Activated CD8-positive, alpha-beta memory T cell treated with anti-CD3 and anti-CD28 coated beads for 48 hours (primary cell): ENCODE results near the gene TTN.
"Not testable (repeated sequence)": the region's sequence is repeated elsewhere in the genome, so short reads cannot be mapped to it uniquely, and the experiment has no call there.

Experiments
- DNase-seq, 3 experiments: peaks; one replicate each; pipeline ENCODE4 v3.0.0-alpha.2; 2020; ENCODE audit warnings: low read depth in 2 of 3, low spot score in 2 of 3

The TTN gene

DNA sequence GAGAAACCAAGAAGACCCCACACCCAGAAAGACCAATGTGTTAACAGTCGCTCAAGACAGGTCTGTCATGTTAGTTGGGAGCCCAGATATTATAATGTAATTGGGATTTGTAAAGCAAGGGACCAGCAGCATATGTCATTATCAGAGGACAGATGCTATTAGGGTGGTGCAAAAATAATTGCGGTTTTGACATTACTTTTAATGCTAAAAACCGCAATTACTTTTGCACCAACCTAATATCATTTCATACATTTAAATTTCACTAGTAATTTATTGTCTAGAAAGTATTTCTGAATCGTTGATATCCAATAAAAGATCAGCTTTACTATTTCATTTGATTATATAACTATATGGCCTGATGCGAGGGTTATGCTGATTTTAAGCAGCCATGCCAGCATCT, 131.2 kb downstream of the TTN start:
- no peak for DNase-seq

DNA sequence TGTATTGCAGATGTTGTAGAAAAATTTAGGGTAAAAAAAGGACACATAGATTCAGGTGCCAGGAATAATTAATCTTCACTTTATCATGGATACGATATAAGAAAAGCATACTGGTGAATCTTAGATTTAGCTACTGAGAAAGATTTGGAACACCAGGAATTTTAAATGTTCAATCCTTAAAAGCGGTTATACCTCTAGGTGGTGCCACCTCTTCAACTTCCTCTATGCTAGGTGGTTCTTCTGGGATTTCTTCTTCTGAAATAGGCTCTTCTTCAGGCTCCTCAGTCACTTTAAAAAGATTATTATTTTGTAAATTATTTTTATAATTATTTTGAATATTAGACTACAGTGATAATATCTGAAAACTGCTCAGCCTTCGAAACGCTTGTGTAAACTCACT, 133.1 kb downstream of the TTN start:
- no peak for DNase-seq

DNA sequence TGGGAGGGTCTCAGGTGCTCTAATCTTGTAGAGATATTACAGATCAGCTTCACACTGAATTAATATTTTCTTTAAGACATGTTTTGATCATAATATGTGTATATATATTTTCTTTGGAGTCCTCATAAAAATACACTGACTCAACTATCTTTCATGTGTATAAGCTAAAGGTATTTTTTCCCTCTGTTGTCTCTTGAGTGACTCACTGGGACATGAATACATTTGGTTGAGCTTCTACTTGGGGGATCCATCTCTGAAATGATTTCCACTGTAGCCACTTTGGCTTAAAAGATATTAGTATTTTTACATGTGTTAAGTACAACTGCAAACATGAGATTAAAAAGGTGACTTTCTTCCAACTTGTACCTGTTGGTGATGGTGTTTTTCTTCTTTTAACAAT, 140.8 kb downstream of the TTN start:
- DNase-seq, result no peak

DNA sequence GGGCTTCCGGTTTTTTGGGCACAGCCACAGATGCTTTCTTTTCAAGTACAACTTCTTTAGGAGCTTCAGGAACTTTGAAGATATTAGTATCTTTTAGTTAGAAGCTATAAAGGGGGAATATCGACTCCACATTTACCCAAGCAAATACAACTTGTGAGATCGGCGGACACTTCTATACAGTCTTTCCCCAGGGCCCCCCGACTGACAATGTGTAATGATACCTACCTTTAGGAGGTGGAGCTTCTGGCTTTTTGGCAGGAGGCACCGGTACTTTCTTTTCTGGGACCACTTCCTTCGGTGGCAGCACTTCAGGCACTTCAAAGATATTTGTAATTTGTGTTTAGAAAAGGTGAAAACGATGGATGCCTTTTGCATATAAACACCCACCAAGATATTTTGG, 148.7 kb downstream of the TTN start:
- DNase-seq, result not testable (repeated sequence)

DNA sequence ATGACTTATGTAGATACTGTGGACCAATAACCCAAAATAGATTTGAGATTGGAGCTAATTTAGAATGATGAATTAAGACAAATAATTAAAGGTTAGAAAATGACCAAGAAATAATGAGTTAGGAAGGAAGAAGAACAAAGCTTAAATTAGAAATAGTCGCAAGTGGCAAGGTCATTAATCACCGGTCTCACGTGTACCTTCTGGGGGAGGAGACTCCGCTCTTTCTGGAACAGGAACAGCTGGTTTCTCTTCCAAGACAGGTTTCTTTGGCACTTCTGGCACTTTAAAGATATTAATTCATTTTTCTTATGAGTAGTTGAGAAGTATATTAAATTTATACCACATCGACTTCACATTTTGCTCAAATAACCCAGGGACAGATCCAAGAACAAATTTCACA, 156.7 kb downstream of the TTN start:
- DNase-seq, result no peak

DNA sequence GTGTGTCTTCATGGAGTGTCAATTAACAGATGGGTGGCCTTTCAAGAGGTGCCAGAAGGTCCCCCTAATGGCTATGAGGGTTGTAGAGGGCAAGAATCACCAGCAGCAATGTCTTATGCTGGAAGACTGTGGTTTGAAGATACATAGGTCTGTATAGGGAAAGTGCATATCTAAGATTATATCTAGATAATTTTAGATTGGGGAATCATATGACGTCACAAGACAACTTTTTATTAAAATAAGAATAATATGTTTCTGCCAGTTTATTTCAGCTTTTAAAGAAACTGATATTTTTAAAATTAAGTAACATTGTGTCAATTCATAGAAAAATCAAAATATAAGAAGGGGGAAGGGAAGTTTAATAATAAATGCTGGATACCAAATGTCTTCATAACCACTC, 162.3 kb downstream of the TTN start:
- DNase-seq, result no peak

DNA sequence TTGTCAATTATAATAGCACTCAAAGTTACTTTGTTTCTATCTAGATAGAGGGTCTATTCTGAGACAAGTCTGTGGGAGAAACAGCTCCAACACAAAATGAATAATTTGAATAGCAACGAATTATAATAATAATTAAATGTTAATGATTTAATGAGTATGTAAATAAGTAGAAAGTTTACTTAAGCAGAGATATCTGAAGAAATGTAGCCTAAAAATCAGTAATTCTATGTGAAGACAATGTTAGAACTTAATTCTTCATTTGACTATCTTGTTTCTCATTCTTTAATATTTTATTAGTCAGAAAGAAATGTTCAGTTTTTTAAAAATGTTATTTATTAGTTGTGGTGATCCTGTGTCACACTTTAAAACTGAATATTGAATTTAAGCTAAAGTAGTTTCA, 165.7 kb downstream of the TTN start:
- no peak for DNase-seq

DNA sequence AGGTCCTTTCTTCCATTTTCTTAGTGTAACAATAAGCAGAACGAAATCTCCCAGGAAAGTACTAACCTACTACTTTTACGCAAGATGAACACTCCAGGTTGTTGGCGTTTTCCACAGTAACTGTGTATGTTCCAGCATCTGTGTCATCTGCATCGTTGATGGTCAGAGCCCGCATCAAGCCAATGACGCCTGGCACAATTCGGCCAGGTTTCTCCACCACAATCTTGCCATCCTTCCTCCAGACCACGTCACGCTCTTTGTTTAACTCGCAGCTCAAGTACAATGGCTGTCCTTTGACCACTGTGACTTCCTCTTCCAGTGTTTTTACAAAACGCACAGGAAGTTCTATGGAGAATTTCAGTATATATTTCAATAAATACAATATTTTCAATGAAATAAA, 171.3 kb downstream of the TTN start:
- DNase-seq, result no peak

DNA sequence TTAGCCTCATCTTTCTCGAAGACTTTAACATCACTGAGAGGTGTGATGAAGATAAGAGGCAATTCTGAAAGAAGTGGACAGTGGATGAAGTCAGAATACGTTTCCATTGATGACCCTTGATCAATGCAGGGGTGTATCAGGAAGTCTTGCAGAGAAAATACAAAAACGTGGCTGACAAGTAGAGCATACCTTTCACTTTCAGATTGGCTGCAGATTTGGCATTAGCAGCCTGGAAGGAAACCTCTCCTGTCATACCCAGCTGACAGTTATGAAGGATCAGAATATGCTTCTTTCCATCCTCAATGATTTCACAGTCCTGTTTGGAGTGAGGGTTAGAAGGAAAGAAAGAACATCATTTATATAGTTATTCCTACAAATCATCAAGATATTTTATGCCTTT, 174.5 kb downstream of the TTN start:
- DNase-seq, result no peak

DNA sequence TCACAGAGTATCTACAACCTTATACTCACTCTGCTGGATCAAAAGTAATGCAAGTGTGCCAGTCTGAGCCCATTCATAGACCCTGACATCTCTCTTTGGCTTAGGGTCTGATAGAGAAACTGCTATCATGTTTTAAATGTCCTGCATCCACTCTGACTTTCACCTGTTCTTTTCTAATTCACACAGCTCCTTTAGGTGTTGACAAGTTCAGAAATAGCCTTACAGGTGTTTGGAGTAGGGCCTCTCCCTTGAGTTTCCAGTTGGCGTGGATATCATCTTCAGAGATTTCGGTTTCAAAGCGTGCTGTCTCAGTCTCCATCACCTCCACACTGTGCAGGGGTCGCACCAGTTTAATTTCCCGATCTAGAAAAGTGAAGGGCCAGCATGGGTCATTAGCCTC, 176.6 kb downstream of the TTN start:
- DNase-seq, result no peak

DNA sequence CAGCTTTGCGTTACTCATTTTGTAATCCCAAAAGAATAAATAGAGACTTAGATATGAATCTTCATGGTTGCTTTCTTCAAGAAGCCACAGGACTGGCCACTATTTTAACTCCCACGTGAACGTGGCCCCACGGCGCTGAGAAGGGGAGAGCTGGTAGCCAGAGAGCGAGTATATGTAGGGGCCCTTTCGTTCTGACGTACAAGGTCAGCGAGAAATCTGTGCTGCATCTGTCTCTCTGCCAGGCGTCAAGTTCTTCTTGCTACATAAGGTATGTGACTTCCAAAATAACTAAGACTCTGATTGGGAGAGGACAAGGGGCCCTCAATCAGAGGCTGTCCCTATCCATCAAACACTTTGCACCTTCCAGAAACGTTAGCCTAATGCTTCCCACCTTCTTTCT, 177.8 kb downstream of the TTN start:
- DNase-seq, result no peak

DNA sequence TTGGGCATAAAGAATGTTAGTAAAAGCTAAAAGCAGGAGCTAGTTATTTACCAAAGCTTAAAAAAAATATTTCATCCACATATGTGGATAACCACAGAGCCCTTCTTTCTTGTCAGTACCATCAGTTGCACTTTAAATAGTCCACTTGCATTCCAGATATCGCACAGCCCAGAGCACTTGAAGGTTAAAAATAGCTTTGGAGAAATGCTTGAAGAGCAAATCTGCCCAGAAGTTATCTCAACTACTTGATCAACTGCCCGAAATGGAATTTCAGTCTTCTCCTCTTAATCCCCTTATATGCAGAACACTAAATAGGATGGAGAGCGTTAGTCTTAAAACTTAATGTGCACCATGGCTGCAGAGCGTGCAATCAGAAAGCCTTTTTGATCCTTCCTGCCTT, 178.6 kb downstream of the TTN start:
- no peak for DNase-seq

DNA sequence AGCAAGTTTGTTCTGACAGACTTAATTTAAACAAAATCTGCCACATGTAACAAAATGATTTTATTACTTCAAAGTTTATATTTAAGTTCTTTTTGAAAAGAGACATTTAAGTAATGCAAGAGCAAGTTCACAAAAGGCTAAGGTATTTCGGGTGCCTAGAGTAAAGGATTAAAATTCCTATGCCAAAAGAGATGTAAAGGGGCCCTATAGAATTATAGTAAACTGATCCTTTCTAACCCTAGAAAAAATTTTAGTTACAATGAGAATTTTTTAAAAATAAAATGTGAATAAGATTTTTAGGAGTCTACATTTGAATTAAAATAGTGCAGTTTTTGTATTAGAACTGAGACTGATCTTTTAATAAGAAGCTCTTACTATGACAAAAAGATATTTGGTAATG, 179.8 kb downstream of the TTN start:
- no peak for DNase-seq

DNA sequence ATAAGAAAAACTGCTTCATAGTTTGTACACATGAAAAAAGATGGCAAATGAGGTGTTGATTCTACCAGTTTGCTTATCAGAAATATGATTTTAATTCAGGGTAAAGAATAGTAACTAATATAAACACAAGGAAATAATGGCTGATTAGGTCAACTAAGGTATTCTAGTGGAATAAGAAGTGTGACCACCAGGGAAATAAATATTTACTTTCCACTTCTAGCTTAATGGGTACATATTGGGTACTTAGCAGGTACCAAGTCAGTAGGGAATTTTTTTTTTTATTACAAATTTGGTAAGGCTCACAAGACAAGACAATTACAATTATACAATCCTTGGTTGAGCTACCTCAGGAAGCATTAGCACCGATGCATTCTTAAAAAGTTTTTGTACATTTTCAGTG, 191.3 kb downstream of the TTN start:
- DNase-seq, result no peak

DNA sequence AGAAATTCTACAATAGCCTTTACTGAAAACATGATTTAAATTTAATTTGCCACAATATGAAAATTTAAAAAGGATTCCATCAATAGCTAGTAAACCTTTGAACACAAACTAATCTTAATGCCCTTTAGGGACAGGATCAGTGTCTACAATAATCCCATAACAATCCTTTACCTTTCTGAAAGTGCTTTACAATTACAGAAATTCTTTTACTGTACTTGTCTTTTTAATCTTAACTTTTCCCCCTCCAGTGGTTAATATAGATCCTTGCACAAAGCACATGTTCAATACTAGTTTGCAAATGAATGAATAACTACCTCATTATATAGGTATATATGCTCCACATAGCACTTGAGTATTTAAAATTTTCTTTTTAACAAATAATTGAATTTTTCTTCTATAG, 204.3 kb downstream of the TTN start:
- DNase-seq, result no peak

DNA sequence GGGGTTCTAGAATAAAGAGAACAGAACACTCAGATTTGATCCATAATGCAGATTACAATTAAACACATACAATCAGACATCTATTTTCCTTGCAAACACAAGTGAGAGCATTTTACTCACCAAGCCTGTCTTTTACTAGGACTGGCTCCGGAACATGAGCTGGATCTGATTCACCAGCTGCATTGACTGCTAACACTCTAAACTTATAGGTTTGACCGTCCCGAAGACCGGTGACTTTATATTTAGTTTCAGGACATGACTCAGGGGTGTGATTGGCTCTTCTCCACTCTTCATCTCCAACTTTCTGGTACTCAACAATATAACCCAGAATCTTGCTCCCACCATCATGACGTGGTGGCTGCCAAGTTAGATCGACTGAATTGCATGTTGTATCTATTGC, 214.6 kb downstream of the TTN start:
- no peak for DNase-seq

DNA sequence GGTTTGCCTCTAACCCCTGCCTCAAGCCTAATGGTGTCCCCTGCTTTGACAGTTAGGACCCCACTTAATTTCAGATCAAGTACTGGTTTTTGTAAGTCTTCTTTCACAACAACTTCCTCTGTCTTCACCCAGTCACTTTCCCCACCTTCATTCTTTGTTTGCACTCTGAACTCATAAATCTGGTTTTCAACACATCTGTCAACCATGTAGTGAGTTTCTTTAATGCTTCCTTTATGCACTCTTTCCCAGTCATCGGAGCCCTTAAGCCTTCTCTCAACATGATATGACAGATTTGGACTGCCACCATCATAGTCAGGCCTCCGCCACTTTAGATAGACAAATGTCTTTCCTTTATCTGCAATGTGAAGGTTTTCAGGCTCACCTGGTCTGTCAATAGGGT, 217.9 kb downstream of the TTN start:
- DNase-seq, result no peak

DNA sequence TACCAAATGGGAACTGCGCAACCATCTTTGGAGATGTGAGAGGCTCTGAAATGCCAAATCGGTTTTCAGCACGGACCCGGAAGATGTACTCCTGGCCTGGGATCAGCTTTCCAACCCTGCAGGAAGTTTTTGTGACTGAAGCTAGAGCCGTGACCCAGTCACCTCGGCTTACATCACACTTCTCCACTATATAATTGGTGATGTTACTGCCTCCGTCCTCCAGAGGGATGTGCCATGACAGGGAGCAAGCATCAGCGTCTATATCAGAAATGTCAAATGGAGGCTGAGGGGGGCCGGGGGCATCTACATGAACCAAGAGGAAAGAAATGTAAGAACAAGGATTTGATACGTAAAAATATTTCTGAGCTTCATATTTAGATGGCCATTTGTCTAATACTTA, 222.6 kb downstream of the TTN start:
- no peak for DNase-seq

DNA sequence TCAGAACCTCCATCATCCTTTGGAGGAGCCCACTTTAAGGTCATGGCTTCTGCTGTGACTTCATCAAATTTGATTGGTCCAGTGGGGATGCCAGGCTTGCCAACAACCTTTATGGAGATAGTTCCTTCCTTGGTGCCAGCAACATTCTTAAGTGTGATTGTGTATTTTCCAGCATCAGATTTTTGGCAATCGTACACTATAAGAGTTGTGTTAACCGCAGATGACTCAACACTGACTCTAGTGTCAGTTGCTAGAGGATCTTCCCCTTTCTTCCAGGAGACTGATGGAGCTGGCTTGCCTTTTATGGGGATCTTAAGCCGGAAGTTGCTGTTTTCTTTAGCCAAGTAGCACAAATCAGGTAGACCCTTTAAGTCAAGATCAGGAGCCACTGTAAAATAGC, 228.2 kb downstream of the TTN start:
- no peak for DNase-seq

DNA sequence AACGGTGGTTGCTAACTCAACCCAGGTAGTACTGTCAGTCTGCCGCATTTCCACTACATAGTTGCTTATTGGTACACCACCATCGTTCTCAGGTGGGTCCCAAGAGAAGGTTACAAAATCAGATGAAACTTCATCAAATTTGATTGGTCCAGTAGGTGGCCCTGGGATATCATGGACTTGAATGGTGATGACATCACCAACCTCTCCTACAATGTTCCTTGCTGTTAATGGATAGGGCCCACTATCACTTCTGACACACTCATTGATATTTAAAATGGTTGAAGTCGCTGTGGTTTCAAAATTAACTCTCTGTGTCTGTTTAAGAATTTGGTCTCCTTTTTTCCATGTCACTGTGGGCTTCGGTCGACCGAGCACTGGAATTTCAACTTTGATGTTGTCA, 232.4 kb downstream of the TTN start:
- no peak for DNase-seq

DNA sequence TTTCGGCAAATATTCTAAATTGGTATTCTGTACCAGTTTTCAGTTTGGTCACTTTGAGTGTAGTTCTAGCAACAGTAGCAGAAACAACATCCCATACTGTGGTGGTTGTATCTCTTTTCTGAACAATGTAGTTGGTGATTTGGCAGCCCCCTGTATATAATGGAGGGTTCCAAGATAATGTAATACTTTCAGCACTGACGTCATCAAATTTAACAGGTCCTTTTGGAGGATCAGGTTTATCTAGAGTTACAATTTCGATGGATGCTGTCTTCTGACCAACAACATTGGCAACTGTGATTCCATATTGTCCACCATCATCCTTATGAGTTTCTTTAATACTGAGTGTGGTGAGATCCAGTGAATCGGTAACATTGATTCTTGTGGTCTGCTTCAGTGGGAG, 239.0 kb downstream of the TTN start:
- no peak for DNase-seq

DNA sequence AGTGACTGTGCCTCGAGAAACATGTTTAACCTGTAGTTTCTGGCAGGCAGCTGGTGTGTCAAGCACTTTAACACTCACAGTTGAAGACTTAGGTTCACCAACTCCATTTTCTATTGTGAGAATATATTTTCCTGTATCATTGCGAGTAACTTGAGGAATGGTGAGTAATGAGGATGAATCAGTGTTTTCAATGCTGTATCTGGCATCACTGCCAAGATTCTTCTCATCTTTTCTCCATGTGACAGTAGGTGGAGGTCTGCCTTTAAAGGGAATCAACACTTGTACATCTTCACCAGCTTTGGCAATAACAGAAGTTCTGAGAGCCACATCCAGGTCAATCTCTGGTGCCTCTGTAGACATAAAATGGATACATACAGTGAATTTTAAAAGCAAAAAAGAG, 254.2 kb downstream of the TTN start:
- DNase-seq, result no peak

DNA sequence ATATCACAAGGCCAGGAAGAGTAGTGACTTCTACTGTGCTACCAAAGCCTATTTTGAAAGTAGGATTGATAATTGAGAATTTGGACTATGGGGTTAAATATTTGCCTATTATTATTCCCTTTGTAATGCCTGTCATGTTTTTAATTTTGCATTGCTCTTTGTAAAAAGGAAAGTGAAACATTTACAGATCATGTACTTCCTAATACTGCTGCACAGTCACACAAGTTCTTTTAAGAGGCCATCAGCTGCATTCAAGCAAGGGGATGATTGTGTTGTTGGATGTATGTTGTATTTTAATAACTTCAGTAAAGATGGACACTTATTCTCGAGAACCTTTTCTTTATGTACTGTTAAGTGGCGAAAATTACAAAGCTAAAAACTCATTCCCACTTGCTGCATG, 256.9 kb downstream of the TTN start:
- DNase-seq, result no peak

DNA sequence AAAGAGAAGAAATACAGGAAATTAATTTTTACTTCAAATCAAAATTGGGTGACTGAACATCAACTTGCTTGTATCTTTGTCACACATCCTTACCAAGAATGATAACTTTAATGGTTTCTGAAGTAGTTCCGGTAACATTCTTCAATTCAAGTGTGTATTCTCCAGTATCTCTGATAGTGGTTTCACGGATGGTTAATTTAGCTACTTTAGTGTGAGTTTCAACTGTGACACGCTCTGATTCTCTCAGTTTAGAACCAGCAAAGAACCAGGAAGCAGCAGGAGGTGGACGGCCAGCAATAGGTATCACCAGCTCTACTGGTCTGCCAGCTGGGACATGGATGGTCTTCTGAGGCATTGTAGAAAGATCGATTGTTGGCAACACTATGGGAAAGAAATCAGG, 264.7 kb downstream of the TTN start:
- DNase-seq, result no peak

DNA sequence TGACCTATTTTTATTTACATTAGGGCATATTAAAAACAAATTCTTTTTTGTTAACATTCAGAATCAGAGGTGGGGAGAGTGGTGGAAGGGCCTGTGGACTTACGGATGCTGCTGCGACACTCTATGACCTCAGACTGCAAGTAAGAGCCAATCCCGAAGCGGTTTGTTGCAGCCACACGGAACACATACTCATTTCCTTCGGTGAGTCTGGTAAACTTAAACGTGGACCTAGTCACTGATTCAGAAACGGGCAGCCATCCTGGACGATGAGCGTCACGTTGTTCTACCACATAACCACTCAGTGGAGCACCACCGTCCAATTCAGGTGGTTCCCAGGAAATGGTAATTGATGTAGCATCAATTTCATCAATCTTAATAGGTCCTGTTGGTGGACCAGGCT, 265.1 kb downstream of the TTN start:
- DNase-seq, result no peak
